HFF-Myc (cell line): ENCODE measurements around the gene OPCML.

Experiments used
- DNase-seq: peaks from one replicate; pipeline ENCODE4 v3.0.0-alpha.2; 2011; ENCODE audit warnings: low read depth; ENCODE audit errors: extremely low read depth
- H3K4me3 ChIP-seq: replicated peaks from 2 replicates; pipeline ENCODE4 v1.5.1; 2011; ENCODE audit warnings: low read depth, mild to moderate bottlenecking, control low read depth, low read length
- CTCF ChIP-seq: IDR thresholded peaks from 2 replicates; pipeline ENCODE4 v1.5.1; 2012; ENCODE audit warnings: mild to moderate bottlenecking, low read depth, low read length, control low read depth; ENCODE audit errors: missing control alignments

The OPCML gene

DNA sequence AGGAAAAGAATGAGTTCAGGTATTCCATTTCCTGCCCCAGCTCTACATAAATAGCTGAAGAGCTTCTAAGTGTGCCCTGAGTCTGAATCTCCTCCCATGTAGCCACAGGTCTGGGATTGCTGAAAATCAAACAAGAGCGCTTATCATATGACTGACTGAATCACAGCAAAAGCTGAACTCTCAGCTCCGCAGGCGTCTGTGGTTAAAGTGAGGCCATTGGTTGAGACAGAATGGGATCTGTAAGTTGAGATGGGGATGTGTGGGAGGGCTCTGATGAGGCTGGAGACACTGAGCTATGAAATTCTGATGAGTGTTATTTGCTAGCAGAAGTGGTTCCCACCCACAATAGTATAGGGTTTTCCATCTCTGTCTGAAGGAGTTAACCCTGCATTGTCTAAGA, 637.0 kb downstream of the OPCML start:
- TF ChIP-seq CTCF = no peak
- no peak overlapping the region for H3K4me3 ChIP-seq
- DNase-seq = no peak

- TF ChIP-seq CTCF = no peak
- H3K4me3 ChIP-seq = no peak overlapping the region
- no peak for DNase-seq
These were observed 637.7 kb downstream of the OPCML start for GRCh38 chr11:132894606-132895005.

GRCh38 chr11:132892876-132893275, 639.4 kb downstream of the OPCML start:
- DNase-seq = no peak
- TF ChIP-seq CTCF = no peak

DNA sequence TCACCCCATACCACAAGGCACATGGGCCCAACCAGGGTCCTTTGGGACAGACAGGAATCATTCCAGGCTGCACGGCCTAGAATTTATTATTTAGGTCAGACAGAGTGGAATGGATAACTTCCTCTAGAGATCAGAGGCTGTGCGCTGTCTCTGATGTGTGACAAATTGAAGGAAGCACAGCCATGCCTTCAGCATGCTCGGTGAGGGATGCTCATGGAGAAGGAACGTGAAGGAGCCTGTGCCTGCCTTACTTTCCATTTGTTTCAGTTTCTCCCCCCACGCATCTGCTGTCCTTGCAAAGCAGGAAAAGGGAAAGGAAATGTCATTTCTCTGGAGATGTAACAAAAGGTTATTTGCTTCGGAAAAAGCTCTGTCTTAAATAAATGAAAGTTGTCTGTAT, 644.1 kb downstream of the OPCML start:
- H3K4me3 ChIP-seq = no peak overlapping the region
- TF ChIP-seq CTCF = no peak
- DNase-seq = no peak

More at GRCh38 chr11:132892876-132893275, 639.4 kb downstream of the OPCML start:
- no peak overlapping the region for H3K4me3 ChIP-seq

GRCh38 chr11:132886335-132886734, 646.0 kb downstream of the OPCML start:
- DNase-seq = no peak
- TF ChIP-seq CTCF = no peak

GRCh38 chr11:132883241-132883640, 649.1 kb downstream of the OPCML start:
- H3K4me3 ChIP-seq = no peak overlapping the region
- no peak for DNase-seq
- TF ChIP-seq CTCF = no peak

More at GRCh38 chr11:132886335-132886734, 646.0 kb downstream of the OPCML start:
- H3K4me3 ChIP-seq = no peak overlapping the region

DNA sequence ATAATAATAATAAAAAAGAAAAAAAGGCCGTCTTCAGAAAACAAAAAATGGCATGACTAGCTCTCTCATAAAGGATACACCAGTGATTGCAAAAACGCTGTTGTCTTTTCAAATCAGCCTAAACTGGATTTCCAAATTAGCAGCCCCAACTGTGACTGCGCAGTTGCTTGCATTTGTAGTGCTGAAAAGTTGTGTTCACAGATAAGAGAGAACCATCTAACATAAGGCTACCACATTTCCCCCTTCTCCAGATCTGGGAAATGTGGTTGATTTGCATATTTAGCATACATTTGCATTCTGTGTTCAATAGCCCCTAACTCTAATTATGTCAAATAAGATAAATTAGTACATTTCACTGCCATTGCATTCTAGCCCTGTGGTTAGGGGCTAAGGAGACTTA, 650.7 kb downstream of the OPCML start:
- no peak for DNase-seq
- H3K4me3 ChIP-seq = no peak overlapping the region
- TF ChIP-seq CTCF = no peak
